HL-60/S4 treated with phorbol 12-myristate 13-acetate at 8.2 ng/mL for 4 days and 3 days (cell line): ENCODE results near the gene EFNA3.

Source experiments
- in situ Hi-C: fragments of 300-500 bp; cut with MboI; formaldehyde crosslinking; loops from 2 replicates; pipeline ENCODE4 v1.15.0; 2022; ENCODE audit warnings: low sequenced_read_pairs

EFNA3 gene

DNA sequence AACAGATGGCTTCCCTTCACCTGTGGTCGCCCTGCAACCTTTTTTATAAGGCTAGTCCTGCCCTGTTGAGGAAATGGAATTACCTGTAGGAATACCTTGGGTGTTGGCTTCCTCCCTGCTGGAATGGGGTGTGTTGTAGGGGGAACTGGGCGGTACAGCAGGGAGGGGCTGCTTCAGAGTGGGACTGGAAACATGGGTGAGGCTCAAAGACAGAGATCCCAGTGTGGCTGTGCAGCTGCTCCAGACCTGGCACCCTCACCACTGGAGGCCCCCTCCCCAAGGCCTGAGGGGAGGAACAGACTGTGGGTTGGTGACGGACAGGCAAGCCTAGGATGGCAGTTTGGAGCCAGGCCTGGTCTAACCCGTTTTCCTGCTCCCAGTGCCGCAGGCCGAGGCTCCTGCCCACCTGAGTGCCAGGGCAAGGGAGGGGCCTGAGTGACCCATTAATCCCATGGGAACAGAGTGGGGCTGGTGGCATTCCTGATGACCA is 4.5 kb downstream of the EFNA3 start:
- in situ Hi-C loops: no loop called here

DNA sequence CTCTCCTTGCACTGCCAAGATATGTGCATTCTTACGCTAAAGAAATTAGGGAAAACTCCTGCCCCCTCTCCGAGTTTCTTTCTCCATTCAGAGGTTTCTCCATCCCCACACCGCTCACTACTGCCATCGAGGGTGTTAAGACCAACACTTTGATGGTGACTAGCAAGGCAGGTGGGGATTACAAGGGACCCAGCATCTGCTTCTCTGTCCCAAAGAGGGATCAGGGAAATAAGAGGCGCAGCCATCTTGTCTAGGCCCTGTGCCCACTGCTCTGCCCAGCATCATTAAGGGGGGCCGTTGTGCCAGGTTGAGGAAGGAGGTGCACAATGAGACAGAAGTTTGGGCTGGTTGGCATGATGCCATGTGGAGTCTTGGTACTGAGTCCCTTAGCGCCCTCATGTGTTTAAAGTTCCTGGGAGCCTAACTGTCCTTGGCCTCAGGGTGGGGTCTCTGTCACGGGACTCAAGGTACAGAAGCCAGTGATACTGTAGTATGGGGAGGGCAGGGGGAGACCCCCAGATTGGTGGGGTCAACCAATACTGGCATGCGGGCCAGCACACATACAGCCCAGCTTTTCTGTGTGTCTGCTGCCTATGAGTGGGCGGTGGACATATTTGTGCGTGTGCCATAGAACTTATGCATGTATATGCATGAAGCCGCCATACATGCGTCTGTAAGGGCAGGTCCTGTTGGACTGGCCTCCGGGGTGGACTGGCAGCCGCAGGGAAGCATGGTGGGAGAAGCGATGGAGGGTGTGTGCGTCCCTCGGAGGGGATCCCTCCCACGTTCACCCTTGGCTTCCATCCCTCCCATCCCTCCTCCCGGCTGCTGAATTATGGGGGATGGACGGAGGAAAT is 5.5 kb downstream of the EFNA3 start:
- in situ Hi-C loops: no loop called here

DNA sequence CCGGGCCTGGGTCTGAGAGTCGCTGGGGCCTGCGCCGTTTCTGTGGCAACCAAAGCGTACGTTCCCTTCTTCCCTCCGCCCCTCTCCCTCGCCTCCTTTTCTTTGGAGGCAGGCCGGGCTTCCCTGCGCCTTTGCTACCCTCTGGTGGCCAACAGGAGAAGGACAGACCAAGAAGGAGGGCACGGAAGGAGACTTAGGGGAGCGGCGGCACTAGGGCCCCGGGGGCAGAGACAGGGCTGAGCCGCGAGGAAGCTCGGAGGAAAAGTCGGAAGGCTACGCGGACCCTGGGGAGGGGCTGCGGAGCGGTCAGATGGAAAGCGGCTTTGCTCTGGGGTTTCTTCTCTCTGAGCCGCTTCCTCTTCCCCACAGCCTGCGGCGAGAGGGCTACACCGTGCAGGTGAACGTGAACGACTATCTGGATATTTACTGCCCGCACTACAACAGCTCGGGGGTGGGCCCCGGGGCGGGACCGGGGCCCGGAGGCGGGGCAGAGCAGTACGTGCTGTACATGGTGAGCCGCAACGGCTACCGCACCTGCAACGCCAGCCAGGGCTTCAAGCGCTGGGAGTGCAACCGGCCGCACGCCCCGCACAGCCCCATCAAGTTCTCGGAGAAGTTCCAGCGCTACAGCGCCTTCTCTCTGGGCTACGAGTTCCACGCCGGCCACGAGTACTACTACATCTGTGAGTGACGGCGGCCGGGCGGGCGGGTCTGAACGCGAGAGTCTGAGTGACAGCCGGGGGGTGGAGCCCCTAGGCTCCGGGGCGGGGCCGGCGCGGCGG is 6.3 kb downstream of the EFNA3 start:
- in situ Hi-C loops: no loop called here

DNA sequence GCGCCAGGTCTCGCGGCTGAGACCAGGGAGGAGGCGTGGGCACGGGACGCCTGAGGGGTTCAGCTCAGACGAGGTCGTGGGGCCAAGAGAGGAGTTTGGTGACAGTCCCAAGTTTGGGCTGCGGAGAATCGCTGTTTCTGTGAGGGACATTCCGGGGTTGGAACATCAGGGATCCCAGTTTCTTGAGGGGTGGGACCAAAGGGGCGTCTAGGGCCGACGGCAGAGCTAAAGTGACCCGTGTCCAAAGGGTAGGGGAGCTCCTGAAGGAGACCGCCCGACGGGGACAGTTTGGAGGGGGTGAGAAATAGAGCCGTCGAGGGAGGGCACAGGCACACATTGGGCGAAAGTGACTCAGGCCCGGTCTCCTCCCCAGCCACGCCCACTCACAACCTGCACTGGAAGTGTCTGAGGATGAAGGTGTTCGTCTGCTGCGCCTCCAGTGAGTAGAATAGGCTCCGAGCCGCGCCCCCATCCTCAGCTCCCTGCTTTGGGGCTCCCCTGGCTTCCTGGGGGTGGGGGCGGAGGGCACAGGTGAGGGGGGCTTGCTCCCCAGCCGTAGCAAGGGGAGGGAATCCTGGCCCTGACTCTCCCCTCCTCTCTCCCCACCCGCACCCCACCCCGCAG is 7.0 kb downstream of the EFNA3 start:
- in situ Hi-C loops: no loop called here

DNA sequence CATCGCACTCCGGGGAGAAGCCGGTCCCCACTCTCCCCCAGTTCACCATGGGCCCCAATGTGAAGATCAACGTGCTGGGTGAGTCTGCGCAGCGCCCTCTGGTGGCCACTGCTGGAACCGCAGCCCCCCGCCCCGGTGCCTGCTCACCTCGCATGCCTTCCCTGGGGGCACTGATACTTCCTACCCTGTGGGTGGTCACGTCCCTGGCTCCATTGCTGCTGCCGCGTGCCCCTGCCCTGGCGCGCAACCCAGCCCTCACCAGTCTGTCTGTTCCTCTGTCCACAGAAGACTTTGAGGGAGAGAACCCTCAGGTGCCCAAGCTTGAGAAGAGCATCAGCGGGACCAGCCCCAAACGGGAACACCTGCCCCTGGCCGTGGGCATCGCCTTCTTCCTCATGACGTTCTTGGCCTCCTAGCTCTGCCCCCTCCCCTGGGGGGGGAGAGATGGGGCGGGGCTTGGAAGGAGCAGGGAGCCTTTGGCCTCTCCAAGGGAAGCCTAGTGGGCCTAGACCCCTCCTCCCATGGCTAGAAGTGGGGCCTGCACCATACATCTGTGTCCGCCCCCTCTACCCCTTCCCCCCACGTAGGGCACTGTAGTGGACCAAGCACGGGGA is 7.6 kb downstream of the EFNA3 start:
- in situ Hi-C loops: no loop called here

DNA sequence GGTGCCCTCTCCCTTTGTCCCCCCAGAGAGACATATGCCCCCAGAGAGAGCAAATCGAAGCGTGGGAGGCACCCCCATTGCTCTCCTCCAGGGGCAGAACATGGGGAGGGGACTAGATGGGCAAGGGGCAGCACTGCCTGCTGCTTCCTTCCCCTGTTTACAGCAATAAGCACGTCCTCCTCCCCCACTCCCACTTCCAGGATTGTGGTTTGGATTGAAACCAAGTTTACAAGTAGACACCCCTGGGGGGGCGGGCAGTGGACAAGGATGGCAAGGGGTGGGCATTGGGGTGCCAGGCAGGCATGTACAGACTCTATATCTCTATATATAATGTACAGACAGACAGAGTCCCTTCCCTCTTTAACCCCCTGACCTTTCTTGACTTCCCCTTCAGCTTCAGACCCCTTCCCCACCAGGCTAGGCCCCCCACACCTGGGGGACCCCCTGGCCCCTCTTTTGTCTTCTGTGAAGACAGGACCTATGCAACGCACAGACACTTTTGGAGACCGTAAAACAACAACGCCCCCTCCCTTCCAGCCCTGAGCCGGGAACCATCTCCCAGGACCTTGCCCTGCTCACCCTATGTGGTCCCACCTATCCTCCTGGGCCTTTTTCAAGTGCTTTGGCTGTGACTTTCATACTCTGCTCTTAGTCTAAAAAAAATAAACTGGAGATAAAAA is 8.4 kb downstream of the EFNA3 start:
- in situ Hi-C loops: no loop called here

DNA sequence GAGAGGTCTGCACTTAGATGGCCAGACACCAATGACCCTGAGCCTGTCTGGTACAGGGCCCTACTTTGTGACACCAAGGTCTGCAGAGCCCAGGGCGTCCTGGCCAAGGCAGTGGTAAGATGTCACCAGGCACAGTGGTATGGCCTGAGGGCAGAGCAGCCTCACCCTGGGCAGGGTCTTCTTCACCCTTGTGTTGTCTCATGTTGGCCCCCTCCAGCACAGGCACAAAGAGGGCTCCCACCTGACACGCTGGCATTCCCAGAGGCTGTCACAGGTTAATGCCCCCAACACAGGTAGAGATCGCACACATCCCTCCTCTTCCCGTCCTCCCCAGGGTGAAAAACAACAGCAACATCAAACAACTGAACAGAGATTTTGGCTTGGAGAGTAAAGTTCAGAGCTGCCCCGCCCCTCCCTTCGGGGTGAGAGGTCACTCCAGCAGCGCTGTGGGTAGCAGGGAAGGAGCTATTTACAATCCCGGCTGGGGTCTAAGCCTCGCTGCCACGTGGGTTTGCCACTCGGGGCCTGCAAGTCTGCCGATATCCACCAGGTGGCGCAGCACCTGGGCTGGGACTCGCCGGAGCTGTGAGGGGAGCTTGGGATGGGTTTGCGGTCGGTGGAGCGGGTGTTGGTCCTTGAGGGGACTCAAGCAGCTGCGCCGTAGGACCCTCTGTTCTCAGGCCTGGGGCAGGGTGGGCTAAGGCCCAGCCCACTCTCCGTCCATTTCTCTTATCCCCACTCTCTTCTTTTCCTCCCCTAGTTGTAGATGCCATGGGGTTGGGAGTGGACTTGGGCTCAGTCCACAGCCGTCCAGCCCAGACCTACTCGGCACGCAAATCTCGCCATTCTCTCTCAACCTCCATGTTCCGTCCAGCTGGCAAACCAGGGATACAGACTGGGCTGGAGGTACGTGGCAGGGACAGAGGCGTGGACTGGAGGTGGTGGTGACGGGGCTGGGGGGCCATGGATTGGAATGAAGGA is 12.7 kb downstream of the EFNA3 start:
- in situ Hi-C loops: no loop called here

DNA sequence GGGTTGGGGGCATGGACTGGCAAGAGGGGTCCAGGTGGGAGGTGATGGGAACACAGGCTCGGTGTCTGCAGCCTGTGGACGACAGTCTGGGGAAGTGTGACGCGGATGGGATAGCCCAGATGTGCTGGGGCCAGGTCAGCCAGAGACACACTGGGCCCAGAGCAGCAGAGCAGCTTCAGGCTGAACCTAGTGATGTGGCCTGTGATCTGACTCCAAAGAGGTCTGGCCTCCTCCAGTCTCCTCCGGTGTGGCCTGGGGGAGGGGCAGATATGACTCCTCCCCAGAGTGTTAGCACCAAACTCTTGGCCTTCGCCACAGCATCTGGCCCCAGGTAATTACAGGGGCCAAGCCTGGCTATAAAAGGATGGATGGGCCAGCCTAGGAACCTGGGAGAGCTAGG is 13.5 kb downstream of the EFNA3 start:
- in situ Hi-C loops: no loop called here

DNA sequence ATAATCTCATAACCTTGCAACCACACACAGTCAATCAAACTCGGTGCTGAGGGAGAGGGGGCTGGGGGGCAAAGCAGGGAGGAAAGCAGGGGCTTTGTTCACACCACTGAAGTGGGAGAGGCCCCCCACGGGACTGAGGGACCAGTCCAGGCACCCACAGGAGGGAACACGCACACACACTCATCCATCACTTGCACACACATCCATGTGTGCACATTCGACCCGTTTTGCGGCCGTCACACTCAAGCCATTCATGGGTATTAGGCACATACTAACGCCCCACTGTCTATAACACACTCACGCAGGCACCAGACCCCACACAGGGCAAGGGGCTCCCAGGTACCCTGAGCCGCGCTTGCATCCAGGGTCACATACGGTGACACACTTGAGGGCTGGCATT is 14.0 kb downstream of the EFNA3 start:
- in situ Hi-C loops: no loop called here

DNA sequence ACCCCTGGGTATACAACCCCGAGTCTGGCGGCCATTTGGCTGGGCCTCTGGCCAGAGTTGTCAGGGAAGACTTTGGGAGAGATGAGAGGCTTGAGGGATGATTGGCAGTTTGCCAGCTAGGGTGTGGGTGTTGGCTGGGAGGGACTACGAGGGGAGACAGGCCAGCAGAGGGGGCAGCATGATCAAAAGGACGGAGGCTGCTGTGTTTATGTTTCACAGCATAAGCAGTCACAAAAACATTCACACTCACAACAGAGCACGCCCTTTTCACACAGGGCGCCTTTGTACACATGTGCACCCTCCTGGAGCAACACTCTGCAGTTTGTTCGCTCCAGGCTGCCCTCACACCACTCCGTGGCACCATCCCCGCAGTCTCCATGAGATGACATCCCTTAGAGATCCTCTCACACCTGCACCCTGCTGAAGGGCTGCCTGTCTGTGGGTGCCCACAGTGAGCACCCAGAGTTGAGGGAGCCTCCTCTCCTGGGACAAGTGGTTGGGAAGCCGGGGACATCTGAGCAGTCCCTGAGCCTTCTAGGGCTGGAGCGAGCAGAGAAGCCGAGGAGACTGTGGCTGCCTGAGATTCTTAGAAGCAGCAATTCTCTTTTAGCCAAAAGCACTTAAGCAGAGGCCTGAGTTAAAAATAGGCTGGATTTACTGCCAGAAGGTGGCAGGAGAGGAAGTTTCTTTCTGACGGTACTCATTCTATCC is 15.4 kb downstream of the EFNA3 start:
- in situ Hi-C loops: no loop called here

DNA sequence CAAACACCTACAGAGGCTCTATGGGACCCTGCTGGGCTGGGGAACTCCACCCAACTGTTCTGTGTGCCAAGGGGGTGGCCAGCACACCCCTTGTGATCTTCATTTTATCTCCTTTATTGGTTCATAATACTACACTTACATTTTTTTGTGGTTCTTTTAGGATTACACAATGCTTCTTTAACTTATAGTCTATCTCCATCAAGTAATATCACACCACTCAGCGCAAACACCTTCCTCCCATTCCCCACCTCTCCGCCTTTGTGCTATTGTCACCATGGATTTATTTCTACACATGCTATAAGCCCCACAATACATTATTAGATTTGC is 15.9 kb downstream of the EFNA3 start:
- in situ Hi-C loops: no loop called here

DNA sequence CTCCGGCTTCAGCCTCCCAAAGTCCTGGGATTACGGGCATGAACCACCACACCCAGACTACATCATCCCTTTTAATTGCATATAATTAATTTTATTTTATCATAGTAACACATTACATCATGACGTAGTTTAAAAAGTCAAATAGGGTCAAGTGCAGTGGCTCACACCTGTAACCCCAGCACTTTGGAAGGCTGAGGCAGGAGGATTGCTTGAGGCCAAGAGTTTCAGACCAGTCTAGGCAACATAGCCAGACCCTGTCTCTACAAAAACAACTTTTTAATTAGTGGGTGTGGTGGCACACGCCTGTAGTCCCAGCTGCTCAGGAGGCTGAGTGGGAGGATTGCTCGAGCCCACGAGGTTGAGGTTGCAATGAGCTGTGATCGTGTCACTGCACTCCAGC is 20.7 kb downstream of the EFNA3 start:
- in situ Hi-C loops: loop anchor here (5.0 kb wide), 1 partner anchor 68 kb away; no protein-coding TSS in a partner anchor

DNA sequence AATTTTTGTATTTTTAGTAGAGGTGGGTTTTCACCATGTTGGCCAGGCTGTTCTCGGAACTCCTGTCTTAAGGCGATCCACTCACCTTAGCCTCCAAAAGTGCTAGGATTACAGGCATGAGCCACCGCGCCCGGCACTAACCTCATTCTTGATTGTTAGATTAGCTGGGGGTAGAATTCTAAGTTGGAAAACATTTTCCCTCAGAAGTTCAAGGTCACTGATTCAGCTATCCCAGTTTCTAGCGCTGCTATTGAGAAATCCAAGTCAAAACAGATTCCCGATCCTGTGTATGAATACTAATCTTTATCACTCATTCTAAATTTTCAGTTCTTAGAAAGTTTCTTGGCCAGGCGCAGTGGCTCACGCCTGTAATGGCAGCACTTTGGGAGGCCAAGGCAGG is 24.7 kb downstream of the EFNA3 start:
- in situ Hi-C loops: no loop called here

DNA sequence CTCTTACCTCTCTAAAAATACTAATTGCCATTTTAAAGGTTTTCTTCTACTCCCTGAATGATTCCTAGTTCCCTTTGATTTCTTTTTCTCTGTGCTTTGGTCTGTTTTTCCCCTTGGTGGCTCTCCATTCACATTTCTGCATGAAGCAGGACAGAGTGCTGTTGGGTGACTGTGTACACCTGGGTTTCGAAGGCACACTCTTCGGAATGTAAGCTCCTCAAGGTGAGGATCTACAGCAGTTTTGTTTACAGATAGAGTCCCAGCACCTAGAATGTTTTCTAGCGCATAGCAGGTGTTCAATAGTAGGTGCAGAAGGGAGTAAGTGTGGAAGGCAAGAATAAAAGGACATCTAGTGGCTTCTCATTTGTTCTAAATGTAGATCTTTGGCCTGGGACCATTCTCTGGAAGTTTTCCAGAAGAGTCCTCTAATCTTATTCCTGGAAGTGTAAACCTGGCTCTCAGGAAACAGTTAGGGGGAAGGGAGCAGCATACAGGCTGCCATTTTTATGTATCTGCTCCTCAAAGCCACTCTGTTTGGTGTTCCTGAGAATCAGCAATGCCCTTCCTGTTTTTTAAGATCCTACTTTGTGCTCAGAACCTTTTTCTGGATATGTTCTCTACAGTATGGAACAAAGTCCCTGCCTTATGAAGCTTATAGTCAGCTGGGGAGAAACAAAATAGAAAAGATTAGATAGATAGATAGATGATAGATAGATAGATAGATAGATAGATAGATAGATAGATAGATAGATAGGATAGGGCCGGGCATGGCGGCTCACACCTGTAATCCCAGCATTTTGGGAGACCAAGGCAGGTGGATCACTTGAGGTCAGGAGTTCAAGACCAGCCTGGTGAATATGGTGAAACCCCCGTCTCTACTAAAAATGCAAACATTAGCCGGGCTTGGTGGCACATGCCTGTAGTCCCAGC is 26.2 kb downstream of the EFNA3 start:
- in situ Hi-C loops: no loop called here

DNA sequence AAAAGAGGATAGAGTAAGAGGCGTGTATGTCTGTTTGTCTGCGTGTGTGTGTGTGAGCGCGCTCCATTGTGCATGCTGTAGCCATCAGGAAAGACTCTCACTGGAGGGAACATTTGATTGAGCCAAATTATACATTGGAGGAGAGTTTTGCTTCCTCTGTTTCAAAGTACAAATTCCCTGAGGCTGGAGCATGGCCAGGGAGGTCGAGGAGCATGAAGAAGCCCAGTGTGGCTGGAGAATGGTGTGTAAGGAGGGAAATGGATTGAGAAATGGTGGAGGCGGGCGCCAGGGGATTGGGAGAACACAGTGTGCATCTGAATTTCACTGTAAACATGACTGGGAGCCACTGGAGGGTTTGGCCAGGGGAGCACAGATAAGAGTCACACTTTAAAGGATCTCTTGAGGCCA is 27.0 kb downstream of the EFNA3 start:
- in situ Hi-C loops: no loop called here

DNA sequence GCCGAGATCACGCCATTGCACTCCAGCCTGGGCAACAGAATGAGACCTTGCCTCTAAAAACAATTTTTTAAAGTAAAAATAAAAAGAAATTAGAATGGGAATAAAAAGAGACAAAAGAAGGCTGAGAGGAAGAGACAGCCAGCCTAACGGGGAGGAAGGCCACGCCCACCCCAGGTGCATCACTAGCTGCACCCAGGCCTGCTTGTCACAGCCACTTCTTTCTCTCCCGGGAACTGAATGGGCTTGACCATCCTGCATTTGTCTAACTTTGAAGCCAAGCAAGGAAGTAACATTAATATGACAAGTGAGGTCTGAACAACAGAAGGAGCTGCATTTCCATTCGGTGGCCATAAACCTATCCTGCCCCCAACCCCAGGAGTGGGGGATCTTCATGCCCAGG is 28.2 kb downstream of the EFNA3 start:
- in situ Hi-C loops: no loop called here

DNA sequence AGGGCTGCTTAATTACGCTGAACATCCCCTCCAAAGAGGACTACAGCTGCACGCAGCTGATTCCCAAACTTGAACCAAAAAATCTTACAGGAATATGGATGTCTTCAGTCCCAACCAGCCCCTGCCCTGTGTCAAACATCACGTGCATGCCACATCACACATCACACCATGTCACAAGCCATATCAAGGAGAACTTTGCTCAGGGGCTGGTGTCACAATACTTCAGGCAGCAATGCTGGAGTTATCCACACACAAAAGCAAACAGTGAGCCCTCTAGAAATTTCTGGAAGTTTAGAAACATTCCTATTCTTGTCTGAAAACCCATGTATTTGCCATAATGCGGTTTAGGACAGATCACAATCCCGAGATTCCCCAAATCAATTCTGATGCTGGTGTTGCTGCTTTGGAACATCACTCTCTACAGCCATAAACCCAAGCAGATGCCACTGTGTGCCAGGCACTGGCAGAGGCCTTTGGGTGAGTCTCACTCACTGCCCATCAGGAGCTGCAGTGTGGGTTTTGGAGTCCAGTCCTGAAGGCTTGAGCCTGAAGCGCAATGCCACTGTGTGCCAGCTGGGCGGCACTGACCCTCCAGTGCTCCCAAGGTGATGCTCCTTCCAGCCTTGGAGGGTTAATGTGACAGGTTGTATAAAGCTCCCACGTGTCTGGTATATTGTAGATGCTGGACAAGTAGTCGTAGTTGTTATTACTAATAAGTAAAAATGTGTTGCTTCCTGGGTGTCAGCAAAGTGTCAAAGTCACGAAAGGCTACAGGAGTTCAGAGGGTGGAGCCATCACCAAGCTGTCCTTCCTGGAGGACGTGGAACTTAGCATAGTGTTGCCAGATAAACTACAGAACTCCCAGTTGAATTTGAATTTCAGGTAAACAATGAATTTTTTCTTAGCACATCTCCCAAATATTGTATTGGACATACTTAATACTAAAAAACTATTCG is 28.9 kb downstream of the EFNA3 start:
- in situ Hi-C loops: no loop called here
